ENCODE results near the gene PDE6C.

DNA sequence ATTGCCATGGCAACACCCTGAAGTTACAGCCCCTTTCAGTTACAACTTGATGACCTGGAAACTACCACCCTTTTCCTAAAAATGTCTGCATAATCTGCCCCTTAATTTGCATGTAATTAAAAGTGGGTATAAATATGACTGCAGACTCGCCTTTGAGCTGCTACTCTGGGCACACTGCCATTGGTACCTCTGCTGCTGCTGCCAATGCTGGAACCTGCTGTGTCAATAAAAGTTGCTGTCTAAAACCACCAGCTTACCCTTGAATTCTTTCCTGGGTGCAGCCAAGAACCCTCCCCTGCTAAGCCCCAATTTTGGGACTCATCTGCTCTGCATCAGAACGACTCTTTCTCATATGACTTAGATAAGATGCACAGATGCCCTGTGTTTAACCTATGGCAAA is 100.3 kb downstream of the PDE6C start:
- TF ChIP-seq CTCF (IDR thresholded peaks at IDR 0.05; ENCODE audit: low read depth, low read length) (no peak), EZH2phosphoT487 (IDR thresholded peaks at IDR 0.05; ENCODE audit: low read depth) (no peak)

Measured in OCI-LY3 (cell line).